Subcutaneous abdominal adipose tissue (tissue), 5 donors: ENCODE measurements around the gene TIMM22.

Source experiments
- H3K27ac ChIP-seq: one replicate; pipeline ENCODE4 v1.7.0; 2013; ENCODE audit warnings: low read depth, mild to moderate bottlenecking, inconsistent platforms, low read length, moderate library complexity
- H3K27me3 ChIP-seq, 5 donors: one replicate each; pipeline ENCODE4 v1.7.0; 2013; ENCODE audit warnings: low read length in 5 of 5, inconsistent platforms in 1 of 5; ENCODE audit not compliant: control insufficient read depth in 5 of 5, insufficient read depth in 4 of 5
- H3K36me3 ChIP-seq, 5 donors: one replicate each; pipeline ENCODE4 v1.7.0; 2013; ENCODE audit warnings: low read length in 5 of 5; ENCODE audit not compliant: control insufficient read depth in 5 of 5, insufficient read depth in 5 of 5
- H3K4me1 ChIP-seq, 5 donors: one replicate each; pipeline ENCODE4 v1.7.0; 2013; ENCODE audit warnings: low read length in 5 of 5, mild to moderate bottlenecking in 3 of 5, moderate library complexity in 1 of 5; ENCODE audit not compliant: control insufficient read depth in 5 of 5, insufficient read depth in 5 of 5
- H3K4me3 ChIP-seq, 5 donors: one replicate each; pipeline ENCODE4 v1.7.0; 2013; ENCODE audit warnings: low read length in 5 of 5, low read depth in 1 of 5
- H3K9ac ChIP-seq, 5 donors: one replicate each; pipeline ENCODE4 v1.7.0; 2013; ENCODE audit warnings: low read length in 5 of 5, mild to moderate bottlenecking in 4 of 5, moderate library complexity in 3 of 5
- H3K9me3 ChIP-seq, 5 donors: one replicate each; pipeline ENCODE4 v1.7.0; 2013; ENCODE audit warnings: low read length in 5 of 5; ENCODE audit not compliant: control insufficient read depth in 5 of 5
- donor health status: healthy.
- donor health status: healthy.
- donor health status: healthy.
- donor health status: healthy.
- donor health status: healthy.

Gene TIMM22

GRCh38 chr17:1012823-1013728 is 16.1 kb downstream of the TIMM22 start:
- Histone ChIP-seq H3K27ac (no peak overlapping the region), H3K9ac (no peak overlapping the region), H3K27me3 (no peaks in the 10 kb centered on the region), H3K4me3 (no peak overlapping the region), H3K36me3 (peaks cover 0 to 52% (median 35%) of the 10 kb centered on the region in 5 donors), H3K9me3 (no peaks in the 10 kb centered on the region), H3K4me1 (peaks cover 4 to 21% (median 19%) of the 10 kb centered on the region in 5 donors)

- Histone ChIP-seq H3K27me3 (no peaks in the 10 kb centered on the region), H3K4me3 (no peak overlapping the region), H3K9ac (no peak overlapping the region), H3K9me3 (no peaks in the 10 kb centered on the region), H3K4me1 (peaks cover 0 to 14% (median 13%) of the 10 kb centered on the region in 5 donors), H3K27ac (no peak overlapping the region), H3K36me3 (peaks cover 0 to 51% (median 33%) of the 10 kb centered on the region in 5 donors)
Measured at GRCh38 chr17:1013729-1014090, 16.8 kb downstream of the TIMM22 start.

DNA sequence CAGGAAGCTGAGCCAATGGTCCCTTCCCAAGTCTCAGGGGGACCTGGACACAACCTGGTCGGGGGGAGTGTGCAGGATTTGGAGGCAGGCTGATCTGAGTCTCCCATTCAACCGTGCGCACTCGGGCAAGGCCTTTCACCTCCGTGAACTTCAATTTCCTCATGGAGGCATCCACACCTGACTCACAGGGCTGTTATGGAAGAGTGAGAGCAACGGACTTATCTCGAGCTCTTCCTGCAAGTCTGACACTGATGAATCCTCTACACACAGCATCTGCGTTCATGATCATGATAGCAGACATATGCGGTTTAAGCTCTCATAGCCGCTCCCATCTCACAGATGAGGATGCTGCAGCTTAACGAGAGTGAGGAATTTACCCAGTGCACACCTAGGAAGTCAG is 21.6 kb downstream of the TIMM22 start:
- Histone ChIP-seq H3K27ac (no peak overlapping the region), H3K4me1 (peaks cover 3 to 12% (median 10%) of the 10 kb centered on the region in 5 donors), H3K27me3 (no peaks in the 10 kb centered on the region), H3K9ac (no peak overlapping the region), H3K4me3 (no peak overlapping the region), H3K9me3 (no peaks in the 10 kb centered on the region), H3K36me3 (peaks cover 0 to 15% (median 11%) of the 10 kb centered on the region in 5 donors)

DNA sequence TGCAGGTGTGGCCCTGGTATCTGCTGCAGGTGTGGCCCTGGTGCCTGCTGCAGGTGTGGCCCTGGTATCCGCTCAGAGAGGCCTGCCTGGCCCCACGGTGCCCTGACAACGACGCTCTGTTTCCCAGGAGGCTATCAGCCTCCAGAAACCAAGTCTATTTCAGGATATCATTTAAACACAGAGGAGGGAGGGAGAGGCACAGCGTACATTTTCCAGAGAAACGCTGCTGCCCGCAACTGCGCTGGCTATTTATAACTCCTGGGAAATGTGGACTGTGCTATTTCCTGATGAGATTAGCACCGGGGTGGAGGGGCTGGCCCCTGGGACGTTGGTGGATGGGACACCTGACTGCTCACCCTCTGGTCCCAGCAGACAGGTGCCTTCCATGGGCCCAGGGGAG is 22.5 kb downstream of the TIMM22 start:
- H3K9ac ChIP-seq = no peak overlapping the region
- H3K27me3 ChIP-seq = no peaks in the 10 kb centered on the region
- no peak overlapping the region for H3K27ac ChIP-seq
- H3K9me3 ChIP-seq = no peaks in the 10 kb centered on the region
- H3K36me3 ChIP-seq = peaks cover 0 to 19% (median 11%) of the 10 kb centered on the region in 5 donors
- H3K4me3 ChIP-seq = no peak overlapping the region
- H3K4me1 ChIP-seq = peaks cover 3 to 12% (median 10%) of the 10 kb centered on the region in 5 donors

DNA sequence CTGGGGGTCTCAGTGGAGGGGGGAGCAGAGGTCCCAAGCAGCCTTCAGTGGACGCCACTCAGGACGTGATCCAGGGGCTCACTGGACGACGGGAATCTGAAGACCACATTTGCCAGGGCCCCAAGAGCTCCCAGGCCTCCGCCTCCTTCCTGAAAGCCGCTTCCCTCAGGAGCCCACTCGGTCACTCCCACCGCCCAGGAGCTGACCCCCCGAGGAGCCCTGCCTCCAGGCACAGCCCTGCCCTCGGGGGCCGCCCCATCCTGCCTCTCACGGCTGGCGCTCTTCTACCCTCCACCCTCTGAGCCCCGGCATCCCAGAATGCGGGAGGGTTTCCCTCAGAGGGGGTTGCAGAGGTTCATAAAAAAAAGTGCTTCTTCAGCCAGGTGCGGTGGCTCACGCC is 24.2 kb downstream of the TIMM22 start:
- no peaks in the 10 kb centered on the region for H3K27me3 ChIP-seq
- peaks cover 3 to 12% (median 10%) of the 10 kb centered on the region in 5 donors for H3K4me1 ChIP-seq
- H3K4me3 ChIP-seq = no peak overlapping the region
- H3K27ac ChIP-seq = no peak overlapping the region
- H3K36me3 ChIP-seq = peaks cover 0 to 19% (median 13%) of the 10 kb centered on the region in 5 donors
- no peaks in the 10 kb centered on the region for H3K9me3 ChIP-seq
- H3K9ac ChIP-seq = no peak overlapping the region

DNA sequence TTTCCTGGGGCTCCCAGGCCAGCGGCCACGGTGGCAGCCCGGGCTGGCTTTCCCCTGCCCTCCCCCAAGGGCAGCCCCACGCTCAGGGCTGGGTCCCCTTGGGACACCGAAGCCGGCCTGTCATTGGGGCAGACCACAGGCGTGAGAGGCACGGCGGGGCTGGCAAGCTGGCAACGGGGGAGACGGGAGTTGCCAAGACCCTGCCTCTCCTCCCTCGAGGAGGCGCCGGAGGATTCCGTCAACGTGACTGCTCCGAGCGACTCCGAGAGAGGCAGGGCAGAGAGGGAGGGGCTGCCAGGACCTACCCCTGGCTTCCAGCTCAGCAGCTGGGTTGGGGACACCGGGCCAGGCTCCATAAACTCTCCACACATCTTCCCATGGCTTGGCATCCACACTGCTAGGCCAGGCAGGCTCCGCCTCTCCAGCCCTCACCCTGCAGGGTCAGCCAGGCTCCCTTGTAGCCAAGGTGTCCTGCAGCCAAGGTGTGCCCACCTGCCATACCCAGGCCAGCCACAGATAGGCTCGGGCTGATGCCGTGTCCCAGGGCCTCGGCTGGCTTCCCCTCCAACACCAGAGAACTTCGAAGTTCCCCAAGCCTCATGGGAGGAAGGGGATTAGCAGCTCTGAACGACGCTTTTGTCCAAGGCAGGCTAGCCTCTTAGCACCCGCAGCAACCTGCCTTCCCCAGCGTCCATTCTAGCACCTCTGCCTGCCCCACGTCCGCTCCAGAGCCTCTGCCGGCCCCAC is 25.5 kb downstream of the TIMM22 start:
- H3K27me3 ChIP-seq = no peaks in the 10 kb centered on the region
- H3K27ac ChIP-seq = no peak overlapping the region
- H3K4me3 ChIP-seq = no peak overlapping the region
- H3K4me1 ChIP-seq = peaks cover 3 to 20% (median 18%) of the 10 kb centered on the region in 5 donors
- H3K9me3 ChIP-seq = no peaks in the 10 kb centered on the region
- peak overlapping the region in 1 of 5 donors; percentile 26 for H3K9ac ChIP-seq
- peaks cover 0 to 24% (median 11%) of the 10 kb centered on the region in 5 donors for H3K36me3 ChIP-seq

DNA sequence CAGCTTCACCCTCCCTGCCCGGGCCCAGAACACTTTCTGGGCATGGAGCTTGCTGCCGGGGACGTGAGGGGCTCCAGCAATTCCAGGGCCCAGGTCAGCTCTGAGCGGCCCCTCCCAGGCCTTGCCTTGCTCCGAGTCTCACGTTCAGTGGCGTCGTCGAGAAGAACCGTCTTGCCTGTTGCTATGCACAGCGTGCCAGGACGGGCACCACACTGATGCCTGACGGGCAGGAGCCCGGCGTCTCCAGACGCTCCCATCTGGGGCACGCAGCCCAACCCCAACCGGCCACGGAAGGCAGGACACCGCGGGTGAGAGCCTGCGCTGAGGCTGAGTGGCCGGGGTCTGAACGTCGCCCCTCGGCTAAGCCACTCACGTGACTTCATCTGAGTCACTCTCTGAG is 27.1 kb downstream of the TIMM22 start:
- Histone ChIP-seq H3K4me1 (peaks cover 3 to 21% (median 18%) of the 10 kb centered on the region in 5 donors), H3K36me3 (peaks cover 0 to 23% (median 5%) of the 10 kb centered on the region in 5 donors)

DNA sequence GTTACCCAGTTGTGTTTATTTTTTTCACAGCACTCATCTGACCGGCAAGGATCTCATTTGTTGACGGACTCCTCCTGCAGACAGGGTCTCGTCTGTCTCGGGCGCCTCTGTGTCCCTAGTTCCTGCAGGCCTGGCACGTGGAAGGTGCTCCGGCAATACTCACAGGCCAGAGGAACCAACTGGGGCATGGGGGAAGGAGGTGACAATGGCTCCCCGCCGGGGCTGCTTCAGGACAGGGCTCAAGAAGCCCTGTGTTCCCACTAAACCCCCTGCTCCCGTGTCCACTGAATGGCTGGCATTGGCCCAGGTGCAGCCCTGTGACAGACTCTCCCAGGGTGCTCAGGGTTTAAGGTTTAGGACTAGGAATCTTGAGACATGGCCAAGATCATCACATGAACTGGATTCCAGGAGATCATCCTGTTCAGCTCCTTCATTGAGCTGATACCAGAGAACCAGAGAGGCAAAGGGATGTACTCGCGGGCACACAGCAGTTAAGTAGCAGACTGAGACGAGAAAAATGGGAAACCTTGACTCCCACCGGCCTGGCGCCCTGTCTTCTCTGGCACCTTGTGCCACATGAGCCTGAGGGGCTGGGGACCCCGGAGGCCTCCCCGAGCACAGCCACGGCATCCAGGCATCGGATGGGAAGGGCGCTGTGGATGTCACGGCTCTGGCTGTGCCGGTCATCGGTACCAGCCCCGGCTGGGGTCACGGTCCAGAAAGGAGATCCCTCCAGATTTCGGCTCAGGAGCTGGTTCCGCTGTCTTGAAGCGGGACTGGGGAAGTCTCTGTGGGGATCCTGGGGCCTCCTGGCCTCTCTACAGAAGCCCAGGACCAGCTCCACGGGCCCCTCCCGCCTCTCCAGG is 29.0 kb downstream of the TIMM22 start:
- H3K9me3 ChIP-seq = no peaks in the 10 kb centered on the region
- H3K4me1 ChIP-seq = peaks cover 3 to 35% (median 33%) of the 10 kb centered on the region in 5 donors
- no peak overlapping the region for H3K27ac ChIP-seq
- no peak overlapping the region for H3K9ac ChIP-seq
- no peaks in the 10 kb centered on the region for H3K27me3 ChIP-seq
- no peak overlapping the region for H3K4me3 ChIP-seq
- H3K36me3 ChIP-seq = peaks cover 0 to 23% (median 5%) of the 10 kb centered on the region in 5 donors

More for the DNA sequence above, 27.1 kb downstream of the TIMM22 start:
- Histone ChIP-seq H3K9ac (no peak overlapping the region), H3K4me3 (no peak overlapping the region), H3K9me3 (no peaks in the 10 kb centered on the region), H3K27ac (no peak overlapping the region), H3K27me3 (no peaks in the 10 kb centered on the region)

DNA sequence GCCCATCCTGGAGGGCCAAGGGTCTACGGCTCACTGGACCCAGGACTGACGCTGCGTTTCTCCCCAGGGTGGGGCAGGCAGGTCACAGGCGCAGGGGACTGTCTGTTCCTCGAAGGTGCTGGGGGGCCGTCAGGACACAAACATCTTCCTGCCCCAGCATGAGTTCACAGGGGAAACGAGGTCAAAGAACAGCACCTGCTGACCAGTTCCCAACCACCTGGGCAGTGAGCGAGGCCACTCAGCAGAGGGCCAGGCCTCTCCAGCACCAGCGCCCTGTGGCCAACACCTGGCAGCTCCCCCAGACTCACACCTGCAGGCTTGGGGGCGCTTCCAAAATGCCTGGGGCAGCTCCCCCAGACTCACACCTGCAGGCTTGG is 29.7 kb downstream of the TIMM22 start:
- H3K27ac ChIP-seq = no peak overlapping the region
- H3K36me3 ChIP-seq = peaks cover 0 to 23% (median 5%) of the 10 kb centered on the region in 5 donors
- peaks cover 3 to 38% (median 36%) of the 10 kb centered on the region in 5 donors for H3K4me1 ChIP-seq
- H3K4me3 ChIP-seq = no peak overlapping the region
- no peaks in the 10 kb centered on the region for H3K9me3 ChIP-seq
- H3K9ac ChIP-seq = no peak overlapping the region
- H3K27me3 ChIP-seq = no peaks in the 10 kb centered on the region
